Esophagus squamous epithelium (tissue), 5 donors: ENCODE data around the gene PLXDC2. TPM values are rescaled to one million over a fixed set of nuclear protein-coding genes. Genes with fewer than 3 reads are reported as not detected.

Experiments used
- DNase-seq: peaks from one replicate; lab custom pipeline; 2025; lab: John Stamatoyannopoulos, UW
- H3K27ac ChIP-seq, 4 donors: fragments of 200-600 bp; sonication (generic); one replicate each; pipeline ENCODE4 v1.5.1; 2016 to 2019; ENCODE audit warnings: mild to moderate bottlenecking in 1 of 4
- H3K27me3 ChIP-seq, 4 donors: fragments of 200-600 bp; sonication (generic); 1 replicate in 3 of 4; 2 replicates in 1 of 4; pipeline versions ENCODE4 v1.5.1 to v1.6.0; 2017 to 2021; ENCODE audit warnings: antibody characterized with exemption in 1 of 4
- H3K36me3 ChIP-seq, 3 donors: fragments of 200-600 bp; sonication (generic); one replicate each; pipeline ENCODE4 v1.5.1; 2016 to 2019
- H3K4me1 ChIP-seq, 3 donors: fragments of 200-600 bp; sonication (generic); one replicate each; pipeline ENCODE4 v1.5.1; 2017 to 2019
- H3K4me3 ChIP-seq, 4 donors: fragments of 200-600 bp; sonication (generic); 1 replicate in 3 of 4; 2 replicates in 1 of 4; pipeline ENCODE4 v1.5.1; 2016 to 2019; ENCODE audit warnings: mild to moderate bottlenecking in 2 of 4, moderate library complexity in 1 of 4
- H3K9me3 ChIP-seq, 3 donors: fragments of 200-600 bp; sonication (generic); one replicate each; pipeline ENCODE4 v1.5.1; 2016 to 2019
- POLR2A ChIP-seq, 4 donors: fragments of 450-650 bp; IDR thresholded peaks; one replicate each; pipeline ENCODE4 v1.6.1; 2017; ENCODE audit warnings: antibody characterized with exemption in 4 of 4, mild to moderate bottlenecking in 4 of 4, moderate library complexity in 3 of 4
- WGBS, 2 donors: methylation state at CpG; one replicate each; pipeline ENCODE4 v1.1.5; 2018; 5-methylcytosine and 5-hydroxymethylcytosine counted together
- intact Hi-C: fragments of 100-400 bp; cut with DNase I; formaldehyde crosslinking; loops from one replicate; pipeline ENCODE4 v1.15.0; 2022
- total RNA-seq, 4 donors: library from RNA; depleted of rRNA; stranded (reverse); fragments of >200 nt; gene quantifications; one replicate each; pipeline ENCODE4 v1.1.0, GENCODE V29; 2016
- TF ChIP-seq, protein P1 (sequence below), 6 experiments: fragments of 450-650 bp in 4 of 6; fragments of 200-600 bp in 2 of 6; sonication (generic) in 2 of 6; IDR thresholded peaks; one replicate each; pipeline ENCODE4 v1.5.1; 2016 to 2019; ENCODE audit warnings: antibody characterized with exemption in 6 of 6, mild to moderate bottlenecking in 4 of 6, moderate library complexity in 4 of 6
- donor health status: DM: yes; HTN: yes; CAD: no.

The PLXDC2 gene
- total RNA-seq, 4 donors from 2014 or later: 22.4 to 50.4 (median 36.9) TPM

- Histone ChIP-seq H3K27ac (no peak overlapping the region), H3K36me3 (peaks cover 0 to 17% (median 2%) of the 10 kb centered on the region in 3 donors), H3K9me3 (no peaks in the 10 kb centered on the region), H3K4me1 (no peaks in the 10 kb centered on the region), H3K4me3 (no peak overlapping the region), H3K27me3 (no peaks in the 10 kb centered on the region)
- intact Hi-C loops: no loop called here
- 47 to 50% methylated on average over 6 of the region's 6 CpGs for WGBS, 2 donors
- DNase-seq: no peak
- TF ChIP-seq, protein P1, sequence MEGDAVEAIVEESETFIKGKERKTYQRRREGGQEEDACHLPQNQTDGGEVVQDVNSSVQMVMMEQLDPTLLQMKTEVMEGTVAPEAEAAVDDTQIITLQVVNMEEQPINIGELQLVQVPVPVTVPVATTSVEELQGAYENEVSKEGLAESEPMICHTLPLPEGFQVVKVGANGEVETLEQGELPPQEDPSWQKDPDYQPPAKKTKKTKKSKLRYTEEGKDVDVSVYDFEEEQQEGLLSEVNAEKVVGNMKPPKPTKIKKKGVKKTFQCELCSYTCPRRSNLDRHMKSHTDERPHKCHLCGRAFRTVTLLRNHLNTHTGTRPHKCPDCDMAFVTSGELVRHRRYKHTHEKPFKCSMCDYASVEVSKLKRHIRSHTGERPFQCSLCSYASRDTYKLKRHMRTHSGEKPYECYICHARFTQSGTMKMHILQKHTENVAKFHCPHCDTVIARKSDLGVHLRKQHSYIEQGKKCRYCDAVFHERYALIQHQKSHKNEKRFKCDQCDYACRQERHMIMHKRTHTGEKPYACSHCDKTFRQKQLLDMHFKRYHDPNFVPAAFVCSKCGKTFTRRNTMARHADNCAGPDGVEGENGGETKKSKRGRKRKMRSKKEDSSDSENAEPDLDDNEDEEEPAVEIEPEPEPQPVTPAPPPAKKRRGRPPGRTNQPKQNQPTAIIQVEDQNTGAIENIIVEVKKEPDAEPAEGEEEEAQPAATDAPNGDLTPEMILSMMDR (IDR thresholded peaks at IDR 0.05): no peak
- TF ChIP-seq POLR2A (IDR thresholded peaks at IDR 0.05): no peak
Observed at GRCh38 chr10:20276127-20276979, 460.1 kb downstream of the PLXDC2 start.

GRCh38 chr10:20277820-20278219 lies 461.6 kb downstream of the PLXDC2 start:
- Histone ChIP-seq H3K27ac (no peak overlapping the region), H3K4me3 (no peak overlapping the region), H3K9me3 (no peaks in the 10 kb centered on the region), H3K36me3 (peaks cover 0 to 17% (median 2%) of the 10 kb centered on the region in 3 donors), H3K27me3 (no peaks in the 10 kb centered on the region), H3K4me1 (no peaks in the 10 kb centered on the region)
- WGBS, 2 donors: 56 to 60% methylated on average over 3 of the region's 3 CpGs
- TF ChIP-seq, protein P1 (IDR thresholded peaks at IDR 0.05): no peak
- TF ChIP-seq POLR2A (IDR thresholded peaks at IDR 0.05): no peak
- no peak for DNase-seq
- intact Hi-C loops: no loop called here

DNA sequence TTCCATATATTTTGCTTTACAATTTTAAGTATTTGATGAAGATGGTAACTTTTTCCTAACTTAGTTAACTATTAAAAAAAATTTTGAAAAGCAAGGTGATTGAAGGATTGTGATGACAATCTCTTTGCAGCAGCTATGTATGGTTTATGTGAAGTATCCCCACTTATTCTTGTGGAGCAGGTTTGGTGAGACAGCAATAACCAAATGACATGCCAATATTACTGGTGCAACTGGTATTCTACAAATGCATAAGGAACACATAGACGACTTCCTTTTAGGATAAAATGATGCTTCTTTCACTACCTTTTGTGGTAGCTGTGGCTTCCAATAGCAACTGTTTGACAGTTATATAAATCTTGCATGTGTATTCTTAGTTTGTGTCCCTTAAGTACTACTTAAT lies 465.3 kb downstream of the PLXDC2 start:
- Histone ChIP-seq H3K9me3 (no peaks in the 10 kb centered on the region), H3K27ac (no peak overlapping the region), H3K4me1 (no peaks in the 10 kb centered on the region), H3K27me3 (no peaks in the 10 kb centered on the region), H3K4me3 (no peak overlapping the region), H3K36me3 (peaks cover 0 to 17% (median 2%) of the 10 kb centered on the region in 3 donors)
- TF ChIP-seq POLR2A (IDR thresholded peaks at IDR 0.05): no peak
- TF ChIP-seq, protein P1 (IDR thresholded peaks at IDR 0.05): no peak
- intact Hi-C loops: no loop called here
- 36 to 81% methylated on average over 1 of the region's 1 CpG for WGBS, 2 donors
- DNase-seq: no peak

DNA sequence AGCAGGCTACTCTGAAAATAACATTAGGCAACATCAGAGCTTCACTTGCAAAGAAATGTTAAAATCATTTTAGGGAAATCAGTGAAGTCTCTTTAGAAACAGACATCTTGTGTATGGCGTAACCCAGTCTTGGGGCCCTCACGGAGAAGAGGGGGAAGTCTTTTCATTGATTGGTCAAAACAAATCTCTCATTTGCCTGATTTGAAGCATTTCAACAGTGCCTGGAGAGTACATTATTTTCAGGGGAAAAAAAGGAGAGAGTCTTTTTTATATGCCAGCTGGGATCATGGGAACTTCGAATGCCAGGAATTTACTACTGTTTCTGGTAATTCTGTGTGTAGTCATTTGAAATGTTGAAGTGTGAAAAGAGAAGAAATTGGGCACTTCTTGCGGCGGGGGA lies 471.4 kb downstream of the PLXDC2 start:
- H3K4me1 ChIP-seq: no peaks in the 10 kb centered on the region
- H3K36me3 ChIP-seq: no peaks in the 10 kb centered on the region
- no peak overlapping the region for H3K27ac ChIP-seq
- no peak for DNase-seq
- no peaks in the 10 kb centered on the region for H3K9me3 ChIP-seq
- WGBS, 2 donors: 79 to 90% methylated on average over 5 of the region's 5 CpGs
- no peak overlapping the region for H3K4me3 ChIP-seq
- H3K27me3 ChIP-seq: no peaks in the 10 kb centered on the region
- no peak for TF ChIP-seq POLR2A (IDR thresholded peaks at IDR 0.05)
- TF ChIP-seq, protein P1 (IDR thresholded peaks at IDR 0.05): no peak
- intact Hi-C loops: no loop called here

- Histone ChIP-seq H3K27ac (no peak overlapping the region), H3K9me3 (no peaks in the 10 kb centered on the region), H3K4me1 (no peaks in the 10 kb centered on the region), H3K36me3 (no peaks in the 10 kb centered on the region), H3K4me3 (no peak overlapping the region), H3K27me3 (no peaks in the 10 kb centered on the region)
- WGBS, 2 donors: 62 to 69% methylated on average over 6 of the region's 6 CpGs
- no peak for DNase-seq
- intact Hi-C loops: no loop called here
- TF ChIP-seq POLR2A (IDR thresholded peaks at IDR 0.05): no peak
- TF ChIP-seq, protein P1 (IDR thresholded peaks at IDR 0.05): no peak
Observed at GRCh38 chr10:20288060-20288459, 471.8 kb downstream of the PLXDC2 start.
